HCT116 (cell line): ENCODE results near the gene CABLES1. TPM values are rescaled to one million over a fixed set of nuclear protein-coding genes. Genes with fewer than 3 reads are reported as not detected.

Source experiments
- ATAC-seq: fragments of 200-7000 bp; cut with Tn5 transposase; 2 replicates; pipeline ENCODE4 v1.9.1; 2020; ENCODE audit warnings: mild to moderate bottlenecking, moderate library complexity
- BruUV-seq: library from RNA; stranded (reverse); fragments of 400-500 nt; replicated peaks from 2 replicates; lab custom pipeline; 2021; lab: Mats Ljungman, UMichigan
- CTCF ChIA-PET: fragments of 300-600 bp; sonication (Branson Sonifier 250); formaldehyde crosslinking; loops from one replicate; lab custom pipeline; 2021; ENCODE audit warnings: antibody characterized with exemption; lab: Charles Lee
- POLR2A ChIA-PET: fragments of 300-600, 350-600 bp; sonication (Branson Sonifier 250); formaldehyde crosslinking; loops from one replicate; lab custom pipeline; 2021; ENCODE audit warnings: antibody characterized with exemption; lab: Charles Lee
- RAD21 ChIA-PET, 2 experiments: fragments of 300-600 bp; sonication (Branson Sonifier 250); formaldehyde crosslinking; loops; one replicate each; lab custom pipeline; 2023; ENCODE audit warnings: low total read pairs in 2 of 2; ENCODE audit not compliant: uncharacterized antibody in 2 of 2, unreplicated experiment in 2 of 2, low non-redundant PET in 1 of 2; lab: Charles Lee
- DNase-seq: peaks from one replicate; pipeline ENCODE4 v3.0.0-alpha.2; 2010; ENCODE audit warnings: low read depth, low spot score
- H2AFZ ChIP-seq: fragments of 200-600 bp; shearing (Covaris generic), sonication (generic); 2 replicates; pipeline ENCODE4 v1.6.1; 2017; ENCODE audit warnings: low read depth, mixed run types, mixed read lengths, antibody characterized with exemption, low read length; ENCODE audit not compliant: poor library complexity, severe bottlenecking
- H3K27ac ChIP-seq: 2 replicates; pipeline ENCODE4 v1.5.1; 2012; ENCODE audit warnings: low read depth, low read length
- H3K27me3 ChIP-seq: fragments of 200-600 bp; sonication (generic); 2 replicates; pipeline ENCODE4 v1.6.1; 2016; ENCODE audit warnings: mixed run types, low read length, mixed read lengths; ENCODE audit not compliant: insufficient read depth
- H3K36me3 ChIP-seq, 2 experiments: fragments of 200-500 bp in 1 of 2; fragments of 200-600 bp in 1 of 2; sonication (Bioruptor generic) in 1 of 2; sonication (generic) in 1 of 2; 2 replicates each; pipeline versions ENCODE4 v1.5.1 to v1.6.1; 2014 to 2016; ENCODE audit warnings: low read length in 2 of 2, inconsistent platforms in 1 of 2, mixed read lengths in 1 of 2, mixed run types in 1 of 2; ENCODE audit not compliant: insufficient read depth in 2 of 2, control insufficient read depth in 1 of 2
- H3K4me1 ChIP-seq, 2 experiments: fragments of 200-600 bp in 1 of 2; sonication (generic) in 1 of 2; 2 replicates each; pipeline versions ENCODE4 v1.5.1 to v1.6.1; 2012 to 2017; ENCODE audit warnings: low read length in 2 of 2, inconsistent platforms in 1 of 2, mild to moderate bottlenecking in 1 of 2, mixed read lengths in 1 of 2, mixed run types in 1 of 2, moderate library complexity in 1 of 2; ENCODE audit not compliant: insufficient read depth in 2 of 2, control insufficient read depth in 1 of 2
- H3K4me2 ChIP-seq: fragments of 200-600 bp; sonication (generic); 2 replicates; pipeline ENCODE4 v1.6.1; 2017; ENCODE audit warnings: mixed run types, low read length, mixed read lengths
- H3K4me3 ChIP-seq, 2 experiments: fragments of 200-600 bp in 1 of 2; sonication (generic) in 1 of 2; replicated peaks in 1 of 2; 2 replicates each; pipeline ENCODE4 v1.5.1; 2011 to 2016; ENCODE audit warnings: low read length in 2 of 2, control low read depth in 1 of 2, low read depth in 1 of 2, mild to moderate bottlenecking in 1 of 2, mixed read lengths in 1 of 2, mixed run types in 1 of 2
- H3K79me2 ChIP-seq: fragments of 200-600 bp; sonication (generic); 2 replicates; pipeline ENCODE4 v1.6.1; 2017; ENCODE audit warnings: mild to moderate bottlenecking, mixed run types, low read length, moderate library complexity, mixed read lengths; ENCODE audit not compliant: insufficient read depth
- H3K9ac ChIP-seq: fragments of 200-600 bp; sonication (generic); 2 replicates; pipeline ENCODE4 v1.6.1; 2016; ENCODE audit warnings: low read length, mixed read lengths
- H3K9me2 ChIP-seq: fragments of 200-600 bp; sonication (generic), shearing (Covaris generic); 2 replicates; pipeline ENCODE4 v1.6.1; 2017; ENCODE audit warnings: mixed run types, mild to moderate bottlenecking, moderate library complexity; ENCODE audit not compliant: insufficient read depth
- H3K9me3 ChIP-seq, 2 experiments: fragments of 200-500 bp in 1 of 2; fragments of 200-600 bp in 1 of 2; sonication (Bioruptor generic) in 1 of 2; sonication (generic) in 1 of 2; 2 replicates each; pipeline ENCODE4 v1.6.1; 2014 to 2017; ENCODE audit warnings: low read length in 2 of 2, mixed read lengths in 2 of 2, inconsistent platforms in 1 of 2, low read depth in 1 of 2, mild to moderate bottlenecking in 1 of 2, mixed run types in 1 of 2, moderate library complexity in 1 of 2; ENCODE audit not compliant: control insufficient read depth in 1 of 2, insufficient read depth in 1 of 2
- H4K20me1 ChIP-seq: fragments of 200-600 bp; sonication (generic), shearing (Covaris generic); 2 replicates; pipeline ENCODE4 v1.6.1; 2017; ENCODE audit warnings: mixed run types, mild to moderate bottlenecking, moderate library complexity; ENCODE audit not compliant: insufficient read depth
- CBX3 ChIP-seq: IDR thresholded peaks from 2 replicates; pipeline ENCODE4 v1.6.1; 2012; ENCODE audit warnings: low read depth
- CEBPB ChIP-seq: IDR thresholded peaks from 2 replicates; pipeline ENCODE4 v1.6.1; 2012; ENCODE audit warnings: low read depth
- ELF1 ChIP-seq: IDR thresholded peaks from 2 replicates; pipeline ENCODE4 v1.6.1; 2012; ENCODE audit warnings: low read depth, borderline replicate concordance
- EZH2 ChIP-seq: fragments of 200-600 bp; sonication (generic); IDR thresholded peaks from 2 replicates; pipeline ENCODE4 v1.6.1; 2017; ENCODE audit warnings: antibody characterized with exemption, mixed run types
- FOSL1 ChIP-seq: IDR thresholded peaks from 2 replicates; pipeline ENCODE4 v1.6.1; 2012; ENCODE audit warnings: low read depth
- JUND ChIP-seq: IDR thresholded peaks from 2 replicates; pipeline ENCODE4 v1.6.1; 2012
- POLR2A ChIP-seq: IDR thresholded peaks from 2 replicates; pipeline ENCODE4 v1.7.0; 2011; ENCODE audit warnings: borderline replicate concordance; ENCODE audit not compliant: insufficient read depth, insufficient read length; ENCODE audit errors: extremely low read depth
- SIN3A ChIP-seq: IDR thresholded peaks from 2 replicates; pipeline ENCODE4 v1.6.1; 2012; ENCODE audit warnings: low read depth
- SP1 ChIP-seq: IDR thresholded peaks from 2 replicates; pipeline ENCODE4 v1.6.1; 2012; ENCODE audit warnings: low read depth
- TCF7L2 ChIP-seq: IDR thresholded peaks from 2 replicates; pipeline ENCODE4 v1.7.0; 2011; ENCODE audit warnings: borderline replicate concordance, inconsistent platforms; ENCODE audit not compliant: insufficient read depth, insufficient read length; ENCODE audit errors: extremely low read depth
- YY1 ChIP-seq: IDR thresholded peaks from 2 replicates; pipeline ENCODE4 v1.6.1; 2011; ENCODE audit warnings: low read length, low read depth, moderate library complexity, mild to moderate bottlenecking; ENCODE audit not compliant: insufficient replicate concordance; ENCODE audit errors: extremely low read depth
- ZFX ChIP-seq: fragments of 450-650 bp; IDR thresholded peaks from 2 replicates; pipeline ENCODE4 v1.6.1; 2017
- intact Hi-C: fragments of 100-400 bp; cut with micrococcal nuclease; formaldehyde crosslinking; loops from 2 replicates; pipeline ENCODE4 v1.10.0; 2022
- total RNA-seq: library from RNA; stranded (reverse); gene quantifications from one replicate; pipeline ENCODE4 v1.2.1, GENCODE V29; 2021; ENCODE audit not compliant: unreplicated experiment
- TF ChIP-seq, protein P1 (sequence below): IDR thresholded peaks from 2 replicates; pipeline ENCODE4 v1.6.1; 2011; ENCODE audit warnings: mild to moderate bottlenecking, low read length, moderate library complexity; ENCODE audit not compliant: insufficient replicate concordance; ENCODE audit errors: extremely low read depth
- TF ChIP-seq, protein P2 (sequence below): IDR thresholded peaks from 2 replicates; pipeline ENCODE4 v1.6.1; 2012

CABLES1 gene
- total RNA-seq, 1 experiment from 2014 or later = 7.7 TPM

DNA sequence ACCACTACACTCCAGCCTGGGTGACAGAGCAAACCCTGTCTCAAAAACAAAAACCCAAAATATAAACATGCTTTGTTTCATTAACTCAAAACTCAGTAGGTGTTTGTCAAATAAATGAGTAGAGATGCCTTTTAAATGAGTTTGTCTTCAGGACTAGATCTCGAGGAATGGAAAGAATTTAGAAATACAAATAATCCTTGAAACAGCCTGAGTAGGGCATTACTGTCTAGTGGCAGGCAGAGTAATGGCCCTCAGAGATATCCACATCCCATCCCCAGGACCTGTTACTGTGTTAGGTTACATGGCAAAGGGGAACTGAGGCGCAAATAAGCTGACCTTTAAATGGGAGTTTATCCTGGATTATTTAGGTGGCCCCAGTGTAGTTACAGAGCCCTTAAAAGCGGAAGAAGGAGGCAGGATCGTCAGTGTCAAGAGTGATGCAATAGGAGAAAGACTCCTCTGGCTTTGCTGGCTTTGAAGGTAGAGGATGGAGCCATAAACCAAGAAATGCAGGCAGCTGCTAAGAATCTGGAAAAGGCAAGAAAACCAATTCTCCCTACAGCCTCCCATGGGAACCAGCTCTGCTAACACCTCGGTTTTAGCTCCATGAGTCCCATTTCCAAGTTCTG is 63.0 kb downstream of the CABLES1 start (continued):
- TF ChIP-seq, protein P1, sequence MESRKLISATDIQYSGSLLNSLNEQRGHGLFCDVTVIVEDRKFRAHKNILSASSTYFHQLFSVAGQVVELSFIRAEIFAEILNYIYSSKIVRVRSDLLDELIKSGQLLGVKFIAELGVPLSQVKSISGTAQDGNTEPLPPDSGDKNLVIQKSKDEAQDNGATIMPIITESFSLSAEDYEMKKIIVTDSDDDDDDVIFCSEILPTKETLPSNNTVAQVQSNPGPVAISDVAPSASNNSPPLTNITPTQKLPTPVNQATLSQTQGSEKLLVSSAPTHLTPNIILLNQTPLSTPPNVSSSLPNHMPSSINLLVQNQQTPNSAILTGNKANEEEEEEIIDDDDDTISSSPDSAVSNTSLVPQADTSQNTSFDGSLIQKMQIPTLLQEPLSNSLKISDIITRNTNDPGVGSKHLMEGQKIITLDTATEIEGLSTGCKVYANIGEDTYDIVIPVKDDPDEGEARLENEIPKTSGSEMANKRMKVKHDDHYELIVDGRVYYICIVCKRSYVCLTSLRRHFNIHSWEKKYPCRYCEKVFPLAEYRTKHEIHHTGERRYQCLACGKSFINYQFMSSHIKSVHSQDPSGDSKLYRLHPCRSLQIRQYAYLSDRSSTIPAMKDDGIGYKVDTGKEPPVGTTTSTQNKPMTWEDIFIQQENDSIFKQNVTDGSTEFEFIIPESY = no peak

DNA sequence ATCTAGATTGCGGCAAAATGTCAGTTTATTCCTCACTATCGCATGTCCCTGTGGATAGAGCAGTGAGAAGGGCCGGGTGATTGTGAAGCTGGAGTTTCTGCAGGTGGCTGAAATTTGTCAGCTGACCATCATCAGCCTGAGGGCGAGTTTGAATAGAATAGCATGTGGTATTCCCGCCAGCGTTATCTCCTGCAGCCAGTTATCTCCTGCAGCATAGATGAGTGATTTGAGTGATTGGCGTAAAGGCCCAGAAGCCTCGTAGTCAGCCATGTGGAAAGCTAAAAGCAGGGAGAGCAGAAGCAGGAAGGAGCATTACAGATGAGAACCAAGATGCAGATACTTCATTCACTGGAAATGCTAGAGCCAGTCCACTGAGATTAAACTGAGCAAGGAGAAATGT is 65.5 kb downstream of the CABLES1 start:
- H3K27me3 ChIP-seq = no peaks in the 10 kb centered on the region

DNA sequence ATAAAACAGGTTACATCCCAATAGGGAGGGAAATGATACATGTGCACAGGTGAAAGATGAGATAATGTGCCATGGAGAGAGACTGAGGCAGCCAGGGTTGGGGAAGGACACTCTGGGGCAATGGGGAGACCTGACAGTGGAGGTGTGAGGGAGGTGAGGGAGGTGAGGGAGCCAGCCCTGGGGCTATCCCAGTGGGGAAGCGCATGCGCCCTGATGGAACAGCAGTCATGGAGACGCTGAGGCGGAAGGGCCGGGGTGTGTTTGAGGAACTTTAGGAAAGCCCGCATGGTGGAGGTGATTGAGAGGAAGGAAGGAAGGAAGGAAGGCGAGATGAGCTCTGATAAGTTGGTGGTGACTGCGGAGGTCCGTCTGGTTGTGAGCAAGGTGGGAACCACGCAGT is 66.5 kb downstream of the CABLES1 start:
- ChIA-PET POLR2A (no interaction called here), RAD21 (no interaction called here), CTCF (no interaction called here)
- TF ChIP-seq CBX3 (no peak), EZH2 (no peak), TCF7L2 (no peak), POLR2A (no peak), FOSL1 (no peak), CEBPB (no peak), SP1 (no peak), ZFX (no peak), ELF1 (no peak), JUND (no peak), SIN3A (no peak)
- TF ChIP-seq, protein P2, sequence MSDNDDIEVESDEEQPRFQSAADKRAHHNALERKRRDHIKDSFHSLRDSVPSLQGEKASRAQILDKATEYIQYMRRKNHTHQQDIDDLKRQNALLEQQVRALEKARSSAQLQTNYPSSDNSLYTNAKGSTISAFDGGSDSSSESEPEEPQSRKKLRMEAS = no peak
- TF ChIP-seq, protein P1 = no peak
- Histone ChIP-seq H3K9me2 (no peaks in the 10 kb centered on the region), H3K9ac (no peak overlapping the region), H3K9me3 (no peaks in the 10 kb centered on the region), H3K27me3 (no peaks in the 10 kb centered on the region), H3K27ac (no peak overlapping the region), H3K36me3 (no peaks in the 10 kb centered on the region), H3K4me1 (no peaks in the 10 kb centered on the region), H3K4me3 (no peak overlapping the region), H3K79me2 (no peaks in the 10 kb centered on the region), H3K4me2 (no peak overlapping the region), H2AFZ (no peak overlapping the region), H4K20me1 (no peaks in the 10 kb centered on the region)
- intact Hi-C loops = no loop called here
- BruUV-seq = no TSS peak
- ATAC-seq = no peak
- DNase-seq = no peak

More for the DNA sequence above, 65.5 kb downstream of the CABLES1 start:
- Histone ChIP-seq H4K20me1 (no peaks in the 10 kb centered on the region), H3K27ac (no peak overlapping the region), H3K4me3 (no peak overlapping the region), H3K9me3 (no peaks in the 10 kb centered on the region), H3K4me2 (no peak overlapping the region), H3K9ac (no peak overlapping the region), H2AFZ (no peak overlapping the region), H3K79me2 (no peaks in the 10 kb centered on the region), H3K36me3 (no peaks in the 10 kb centered on the region), H3K4me1 (no peaks in the 10 kb centered on the region), H3K9me2 (no peaks in the 10 kb centered on the region)
- intact Hi-C loops = no loop called here
- ATAC-seq = no peak
- ChIA-PET RAD21 (no interaction called here), POLR2A (no interaction called here), CTCF (no interaction called here)
- no TSS peak for BruUV-seq
- DNase-seq = no peak
- TF ChIP-seq YY1 (no peak), SIN3A (no peak), CEBPB (no peak)
